ENCODE data around the gene NKAPD1.
"Not testable (repeated sequence)": the region's sequence is repeated elsewhere in the genome, so short reads cannot be mapped to it uniquely, and the experiment has no call there.

The NKAPD1 gene, protein sequence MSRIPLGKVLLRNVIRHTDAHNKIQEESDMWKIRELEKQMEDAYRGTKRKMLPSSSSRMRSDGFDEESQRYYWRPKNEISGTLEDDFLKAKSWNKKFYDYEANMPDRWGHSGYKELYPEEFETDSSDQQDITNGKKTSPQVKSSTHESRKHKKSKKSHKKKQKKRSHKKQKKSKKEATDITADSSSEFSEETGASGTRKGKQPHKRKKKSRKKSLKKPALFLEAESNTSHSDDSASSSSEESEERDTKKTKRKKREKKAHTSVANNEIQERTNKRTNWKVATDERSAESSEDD

DNA sequence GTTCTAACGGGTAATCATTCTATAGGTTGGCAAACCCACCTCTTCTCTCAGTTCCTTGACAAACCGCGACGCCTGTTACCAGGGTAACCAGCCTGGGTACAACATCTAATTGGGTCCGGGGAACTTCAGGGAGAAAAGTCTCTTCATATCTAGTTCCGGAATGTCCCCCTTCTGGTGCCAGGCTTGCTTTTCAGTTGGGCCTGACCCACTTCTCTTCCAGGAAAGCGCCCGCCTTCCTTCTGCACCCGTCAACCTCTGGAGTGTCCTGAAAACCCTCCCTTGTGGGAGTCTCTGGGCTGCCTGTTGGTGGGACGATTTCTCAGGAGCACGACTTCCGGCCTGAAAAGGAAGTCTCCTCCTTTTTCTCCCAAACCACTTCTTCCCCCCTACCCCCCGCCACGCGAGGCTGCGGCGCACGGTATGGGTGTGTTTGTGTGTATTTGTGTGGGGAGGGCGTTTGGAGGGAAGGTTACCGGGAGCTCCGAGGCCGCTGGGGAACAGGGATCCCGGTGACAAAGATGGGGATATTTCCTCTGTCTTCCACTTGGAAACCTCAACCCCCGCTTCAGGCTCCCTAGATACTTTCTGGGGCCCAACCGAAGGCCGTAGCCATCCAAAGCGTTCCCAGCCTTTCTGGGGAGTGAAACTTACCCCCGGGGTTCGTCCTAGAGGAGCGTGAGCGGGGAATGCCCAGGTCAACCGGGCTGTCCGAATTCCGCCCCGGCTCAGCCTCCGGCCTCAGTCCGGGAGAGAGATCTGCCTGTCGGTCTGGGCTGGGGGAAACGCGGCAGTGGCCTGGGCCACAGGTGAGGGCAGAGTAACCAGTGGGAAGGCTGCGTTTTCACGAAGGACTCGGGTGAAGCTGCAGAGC, at the start of gene NKAPD1, which contains the start of gene PIH1D2:
TSS of gene NKAPD1 (plus strand) at position 359 of the 871 bp plus-strand sequence. CDS start 1,276 bp downstream, outside the sequence.
TSS of gene PIH1D2 (minus strand) at position 77 of the 871 bp plus-strand sequence. CDS start 843 bp downstream, outside the sequence.
- peak; percentile 59 for DNase-seq (ENCODE audit: insufficient read length, low spot score)
- TF ChIP-seq, protein P1, sequence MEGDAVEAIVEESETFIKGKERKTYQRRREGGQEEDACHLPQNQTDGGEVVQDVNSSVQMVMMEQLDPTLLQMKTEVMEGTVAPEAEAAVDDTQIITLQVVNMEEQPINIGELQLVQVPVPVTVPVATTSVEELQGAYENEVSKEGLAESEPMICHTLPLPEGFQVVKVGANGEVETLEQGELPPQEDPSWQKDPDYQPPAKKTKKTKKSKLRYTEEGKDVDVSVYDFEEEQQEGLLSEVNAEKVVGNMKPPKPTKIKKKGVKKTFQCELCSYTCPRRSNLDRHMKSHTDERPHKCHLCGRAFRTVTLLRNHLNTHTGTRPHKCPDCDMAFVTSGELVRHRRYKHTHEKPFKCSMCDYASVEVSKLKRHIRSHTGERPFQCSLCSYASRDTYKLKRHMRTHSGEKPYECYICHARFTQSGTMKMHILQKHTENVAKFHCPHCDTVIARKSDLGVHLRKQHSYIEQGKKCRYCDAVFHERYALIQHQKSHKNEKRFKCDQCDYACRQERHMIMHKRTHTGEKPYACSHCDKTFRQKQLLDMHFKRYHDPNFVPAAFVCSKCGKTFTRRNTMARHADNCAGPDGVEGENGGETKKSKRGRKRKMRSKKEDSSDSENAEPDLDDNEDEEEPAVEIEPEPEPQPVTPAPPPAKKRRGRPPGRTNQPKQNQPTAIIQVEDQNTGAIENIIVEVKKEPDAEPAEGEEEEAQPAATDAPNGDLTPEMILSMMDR (IDR thresholded peaks at IDR 0.05; ENCODE audit: insufficient read depth, missing control alignments): no peak
- FAIRE-seq: no peak

DNA sequence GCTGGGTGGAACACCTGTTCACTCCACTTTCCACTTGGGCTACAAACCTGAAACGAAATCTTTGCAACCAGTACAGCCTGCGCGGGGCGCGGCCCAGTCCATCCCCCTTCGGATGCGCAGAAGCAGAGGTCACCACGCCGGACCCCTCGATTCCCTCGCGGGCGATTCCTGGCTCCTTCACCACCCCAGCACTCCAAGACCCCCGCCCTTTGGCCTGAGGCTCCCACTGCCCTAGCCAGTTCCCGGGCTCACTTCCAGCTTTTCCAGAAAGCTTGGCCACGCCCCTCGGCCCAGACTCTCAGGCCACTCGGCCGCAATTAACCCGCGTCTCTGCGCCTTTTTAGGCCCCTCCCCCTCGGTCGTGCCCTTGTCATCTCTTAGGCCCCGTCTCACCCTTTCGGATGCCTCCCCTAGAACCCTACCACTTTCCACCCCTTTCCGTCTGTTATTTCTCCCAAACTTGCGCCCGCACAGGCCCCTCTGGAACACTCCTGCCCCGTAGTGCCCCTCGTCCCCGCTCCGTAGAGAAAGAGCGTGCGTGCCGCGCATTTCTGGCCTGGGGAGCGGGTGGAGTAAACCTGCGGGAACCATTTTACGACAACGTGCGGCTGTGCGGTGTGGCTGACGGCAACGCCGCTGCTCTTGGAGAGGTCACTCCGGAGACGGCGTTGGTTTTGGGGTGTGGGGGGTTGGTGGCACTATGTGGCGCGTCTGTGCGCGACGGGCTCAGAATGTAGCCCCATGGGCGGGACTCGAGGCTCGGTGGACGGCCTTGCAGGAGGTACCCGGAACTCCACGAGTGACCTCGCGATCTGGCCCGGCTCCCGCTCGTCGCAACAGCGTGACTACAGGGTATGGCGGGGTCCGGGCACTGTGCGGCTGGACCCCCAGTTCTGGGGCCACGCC, 49.1 kb upstream of the NKAPD1 start, which contains the start of gene DLAT:
TSS of gene DLAT (plus strand) at position 636 of the 906 bp plus-strand sequence. CDS start at position 701, 65 bp downstream.
- no peak for FAIRE-seq
- TF ChIP-seq, protein P1 (IDR thresholded peaks at IDR 0.05; ENCODE audit: insufficient read depth, missing control alignments): no peak
- DNase-seq (ENCODE audit: insufficient read length, low spot score): peak; percentile 59

DNA sequence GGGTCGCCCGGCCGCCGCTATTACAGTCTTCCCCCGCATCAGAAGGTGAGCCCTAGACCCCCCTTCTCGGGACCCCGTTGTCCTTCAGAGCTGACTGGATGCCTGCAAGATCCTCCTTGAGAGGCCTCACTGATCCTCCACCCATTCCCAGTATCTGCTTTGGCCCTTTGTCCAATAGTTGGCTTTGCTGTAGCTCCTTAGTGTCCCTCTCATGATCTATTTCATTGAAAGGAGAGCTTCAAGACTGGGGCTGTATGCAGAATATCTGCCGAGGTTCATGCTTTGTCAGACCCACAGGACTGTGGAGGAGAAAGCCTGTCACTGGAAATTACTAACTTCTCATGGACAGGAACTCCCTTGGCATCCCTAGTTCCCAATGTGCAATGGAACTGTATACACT, 48.4 kb upstream of the NKAPD1 start:
- no peak for FAIRE-seq
- DNase-seq (ENCODE audit: insufficient read length, low spot score): no peak
- TF ChIP-seq, protein P1 (IDR thresholded peaks at IDR 0.05; ENCODE audit: insufficient read depth, missing control alignments): no peak

DNA sequence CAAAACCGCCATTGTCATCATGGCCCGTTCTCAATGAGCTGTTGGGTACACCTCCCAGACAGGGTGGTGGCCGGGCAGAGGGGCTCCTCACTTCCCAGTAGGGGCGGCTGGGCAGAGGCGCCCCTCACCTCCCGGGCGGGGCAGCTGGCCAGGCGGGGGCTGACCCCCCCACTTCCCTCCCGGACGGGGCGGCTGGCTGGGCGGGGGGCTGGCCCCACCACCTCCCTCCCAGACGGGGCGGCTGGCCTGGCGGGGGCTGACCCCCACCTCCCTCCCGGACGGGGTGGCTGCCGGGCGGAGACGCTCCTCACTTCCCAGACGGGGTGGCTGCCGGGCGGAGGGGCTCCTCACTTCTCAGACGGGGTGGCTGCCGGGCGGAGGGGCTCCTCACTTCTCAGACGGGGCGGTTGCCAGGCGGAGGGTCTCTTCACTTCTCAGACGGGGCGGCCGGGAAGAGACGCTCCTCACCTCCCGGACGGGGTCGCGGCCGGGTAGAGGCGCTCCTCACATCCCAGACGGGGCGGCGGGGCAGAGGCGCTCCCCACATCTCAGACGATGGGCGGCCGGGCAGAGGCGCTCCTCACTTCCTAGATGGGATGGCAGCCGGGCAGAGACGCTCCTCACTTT, 47.2 kb upstream of the NKAPD1 start:
- not testable (repeated sequence) for FAIRE-seq; DNase-seq (ENCODE audit: insufficient read length, low spot score)

DNA sequence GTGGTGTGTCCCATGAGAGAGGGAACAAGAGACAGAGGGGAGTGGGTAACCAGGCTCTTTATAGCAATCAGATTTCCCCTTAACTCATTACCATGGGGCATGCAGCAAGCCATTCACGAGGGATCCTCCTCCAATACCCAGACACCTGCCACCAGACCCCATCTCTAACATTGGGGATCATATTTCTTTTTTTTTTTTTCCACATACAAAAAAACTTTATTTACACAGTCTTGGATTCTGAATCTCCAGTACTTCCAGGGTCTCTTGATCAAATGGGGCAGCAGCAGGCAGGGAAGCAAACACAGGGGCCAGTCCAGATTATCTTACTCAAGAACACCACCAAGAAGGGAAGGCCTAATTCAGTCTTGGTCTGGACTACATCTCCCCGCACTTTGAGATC, 44.6 kb upstream of the NKAPD1 start:
- TF ChIP-seq, protein P1 (IDR thresholded peaks at IDR 0.05; ENCODE audit: insufficient read depth, missing control alignments): no peak
- no peak for FAIRE-seq
- no peak for DNase-seq (ENCODE audit: insufficient read length, low spot score)

DNA sequence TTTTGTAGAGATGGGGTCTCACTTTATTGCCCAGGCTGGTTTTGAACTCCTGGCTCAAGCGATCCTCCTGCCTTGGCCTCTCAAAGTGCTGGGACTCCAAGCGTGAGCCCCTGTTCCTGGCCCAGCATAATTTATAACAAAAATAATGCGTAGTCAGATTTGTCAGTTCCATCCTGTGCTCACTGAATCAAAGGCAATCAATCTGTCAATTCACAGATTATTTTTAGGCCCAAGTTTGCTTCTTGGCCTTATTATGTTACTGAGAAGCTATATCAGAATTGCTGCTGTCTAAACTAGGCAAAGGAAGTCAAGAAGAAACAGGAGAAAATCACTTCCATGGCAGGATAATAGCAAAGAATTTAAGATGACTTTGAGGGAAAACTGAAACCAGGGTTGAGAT, 40.2 kb upstream of the NKAPD1 start:
- DNase-seq (ENCODE audit: insufficient read length, low spot score) (no peak), FAIRE-seq (no peak)
- TF ChIP-seq, protein P1 (IDR thresholded peaks at IDR 0.05; ENCODE audit: insufficient read depth, missing control alignments): no peak
